ENCODE measurements around the gene HPSE2.
A peak's percentile ranks its signal among the peaks of the same experiment; 100 is the strongest.

Gene HPSE2

GRCh38 chr10:98831391-98831790 is 404.3 kb downstream of the HPSE2 start:
- DNase-seq, result no peak

GRCh38 chr10:98825741-98826140 is 409.9 kb downstream of the HPSE2 start:
- no peak for DNase-seq

- DNase-seq, result no peak
These were observed 418.3 kb downstream of the HPSE2 start for GRCh38 chr10:98817396-98817795.

GRCh38 chr10:98815039-98815885 is 420.4 kb downstream of the HPSE2 start:
- DNase-seq, result no peak

GRCh38 chr10:98814470-98814869 is 421.2 kb downstream of the HPSE2 start:
- no peak for DNase-seq

GRCh38 chr10:98808282-98808892 is 427.3 kb downstream of the HPSE2 start:
- DNase-seq, result no peak

GRCh38 chr10:98800263-98800662 is 435.4 kb downstream of the HPSE2 start:
- DNase-seq, result no peak

- DNase-seq, result no peak
These were observed 440.2 kb downstream of the HPSE2 start for GRCh38 chr10:98795467-98795866.

- peak; percentile 11 for DNase-seq
These were observed 444.8 kb downstream of the HPSE2 start for GRCh38 chr10:98790817-98791216.

- DNase-seq, result no peak
These were observed 457.3 kb downstream of the HPSE2 start for GRCh38 chr10:98778277-98778759.

- peak; percentile 72 for DNase-seq
These were observed 477.2 kb downstream of the HPSE2 start for GRCh38 chr10:98758463-98758862.

GRCh38 chr10:98748298-98748697 is 487.4 kb downstream of the HPSE2 start:
- peak; percentile 5 for DNase-seq

GRCh38 chr10:98745645-98746044 is 490.0 kb downstream of the HPSE2 start:
- no peak for DNase-seq

GRCh38 chr10:98720551-98720950 is 515.1 kb downstream of the HPSE2 start:
- no peak for DNase-seq

- DNase-seq, result no peak
These were observed 522.1 kb downstream of the HPSE2 start for GRCh38 chr10:98713586-98713985.

GRCh38 chr10:98696516-98696915 is 539.1 kb downstream of the HPSE2 start:
- no peak for DNase-seq

- DNase-seq, result no peak
These were observed 540.8 kb downstream of the HPSE2 start for GRCh38 chr10:98694883-98695282.

GRCh38 chr10:98694014-98694413 is 541.6 kb downstream of the HPSE2 start:
- no peak for DNase-seq

GRCh38 chr10:98687685-98688084 is 548.0 kb downstream of the HPSE2 start:
- no peak for DNase-seq

GRCh38 chr10:98684019-98684899 is 551.4 kb downstream of the HPSE2 start:
- DNase-seq, result no peak

- DNase-seq, result no peak
These were observed 558.8 kb downstream of the HPSE2 start for GRCh38 chr10:98676895-98677294.

GRCh38 chr10:98675902-98676301 is 559.8 kb downstream of the HPSE2 start:
- no peak for DNase-seq

GRCh38 chr10:98673171-98673782 is 562.4 kb downstream of the HPSE2 start:
- no peak for DNase-seq

Measured in NCI-H526 treated with DMSO at 0.1 percent for 48 hours (cell line).